Thoracic aorta (tissue), 2 donors: ENCODE results near the gene SNAPC4. TPM values are rescaled to one million over a fixed set of nuclear protein-coding genes. Genes with fewer than 3 reads are reported as not detected.

Experiments
- ATAC-seq: fragments of 150-250 bp; one replicate; pipeline ENCODE4 v1.8.0; 2017; ENCODE audit warnings: low read depth; ENCODE audit not compliant: insufficient number of reproducible peaks, low FRiP score
- DNase-seq: peaks from one replicate; pipeline ENCODE4 v3.0.0-alpha.2; 2020; ENCODE audit warnings: low spot score
- H3K27ac ChIP-seq, 2 donors: fragments of 200-600 bp; sonication (generic); 1 replicate in 1 of 2; 2 replicates in 1 of 2; pipeline ENCODE4 v1.5.1; 2016; ENCODE audit warnings: mild to moderate bottlenecking in 2 of 2, moderate library complexity in 2 of 2
- H3K27me3 ChIP-seq: fragments of 200-600 bp; sonication (generic); replicated peaks from 2 replicates; pipeline ENCODE4 v1.6.0; 2016; ENCODE audit warnings: mild to moderate bottlenecking; ENCODE audit not compliant: insufficient read depth
- H3K36me3 ChIP-seq: fragments of 200-600 bp; sonication (generic); one replicate; pipeline ENCODE4 v1.5.1; 2016
- H3K4me1 ChIP-seq, 2 donors: fragments of 200-600 bp; sonication (generic); 1 replicate in 1 of 2; 2 replicates in 1 of 2; pipeline versions ENCODE4 v1.5.1 to v1.6.0; 2016; ENCODE audit warnings: low read depth in 2 of 2, mild to moderate bottlenecking in 1 of 2; ENCODE audit not compliant: control insufficient read depth in 1 of 2
- H3K4me3 ChIP-seq: fragments of 200-600 bp; sonication (generic); 2 replicates; pipeline ENCODE4 v1.5.1; 2016; ENCODE audit warnings: mild to moderate bottlenecking
- H3K9me3 ChIP-seq: fragments of 200-600 bp; sonication (generic); 2 replicates; pipeline ENCODE4 v1.5.1; 2016
- total RNA-seq, 2 donors: library from RNA; depleted of rRNA; stranded (reverse); fragments of >200 nt; gene quantifications; one replicate each; pipeline versions ENCODE4 v1.1.0 to v1.2.3, GENCODE V29; 2016
- TF ChIP-seq, protein P1 (sequence below): fragments of 200-600 bp; sonication (generic); IDR thresholded peaks from one replicate; pipeline ENCODE4 v1.5.1; 2019; ENCODE audit warnings: antibody characterized with exemption

Gene SNAPC4
- total RNA-seq, 2 donors from 2014 or later, result 8.0 to 8.5 TPM

DNA sequence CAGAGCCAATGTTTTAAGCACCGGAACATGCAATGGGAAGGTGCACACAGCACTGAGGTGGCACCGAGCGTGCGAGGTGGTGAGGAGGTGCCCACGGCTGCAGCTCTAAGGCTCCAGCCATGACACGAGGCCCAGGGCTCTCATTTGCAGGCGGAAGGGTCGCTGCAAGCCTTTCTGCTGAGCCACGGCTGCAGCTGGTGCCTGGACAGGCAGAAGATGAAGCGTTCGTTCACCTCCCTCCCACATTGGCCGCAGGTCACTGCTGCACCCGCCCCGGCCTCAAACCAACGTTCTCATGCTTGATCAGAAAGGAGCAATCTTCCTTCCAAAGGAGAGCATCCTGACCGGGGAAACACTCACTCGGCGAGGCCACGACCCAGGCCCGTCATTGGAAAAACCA, 44.1 kb upstream of the SNAPC4 start:
- Histone ChIP-seq H3K4me1 (peaks cover 0 to 6% of the 10 kb centered on the region in 2 donors), H3K4me3 (no peak overlapping the region), H3K36me3 (peaks cover 61% of the 10 kb centered on the region), H3K27ac (no peak overlapping the region), H3K9me3 (no peaks in the 10 kb centered on the region), H3K27me3 (no peaks in the 10 kb centered on the region)
- TF ChIP-seq, protein P1, sequence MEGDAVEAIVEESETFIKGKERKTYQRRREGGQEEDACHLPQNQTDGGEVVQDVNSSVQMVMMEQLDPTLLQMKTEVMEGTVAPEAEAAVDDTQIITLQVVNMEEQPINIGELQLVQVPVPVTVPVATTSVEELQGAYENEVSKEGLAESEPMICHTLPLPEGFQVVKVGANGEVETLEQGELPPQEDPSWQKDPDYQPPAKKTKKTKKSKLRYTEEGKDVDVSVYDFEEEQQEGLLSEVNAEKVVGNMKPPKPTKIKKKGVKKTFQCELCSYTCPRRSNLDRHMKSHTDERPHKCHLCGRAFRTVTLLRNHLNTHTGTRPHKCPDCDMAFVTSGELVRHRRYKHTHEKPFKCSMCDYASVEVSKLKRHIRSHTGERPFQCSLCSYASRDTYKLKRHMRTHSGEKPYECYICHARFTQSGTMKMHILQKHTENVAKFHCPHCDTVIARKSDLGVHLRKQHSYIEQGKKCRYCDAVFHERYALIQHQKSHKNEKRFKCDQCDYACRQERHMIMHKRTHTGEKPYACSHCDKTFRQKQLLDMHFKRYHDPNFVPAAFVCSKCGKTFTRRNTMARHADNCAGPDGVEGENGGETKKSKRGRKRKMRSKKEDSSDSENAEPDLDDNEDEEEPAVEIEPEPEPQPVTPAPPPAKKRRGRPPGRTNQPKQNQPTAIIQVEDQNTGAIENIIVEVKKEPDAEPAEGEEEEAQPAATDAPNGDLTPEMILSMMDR, result no peak
- DNase-seq (no peak), ATAC-seq (no peak)

DNA sequence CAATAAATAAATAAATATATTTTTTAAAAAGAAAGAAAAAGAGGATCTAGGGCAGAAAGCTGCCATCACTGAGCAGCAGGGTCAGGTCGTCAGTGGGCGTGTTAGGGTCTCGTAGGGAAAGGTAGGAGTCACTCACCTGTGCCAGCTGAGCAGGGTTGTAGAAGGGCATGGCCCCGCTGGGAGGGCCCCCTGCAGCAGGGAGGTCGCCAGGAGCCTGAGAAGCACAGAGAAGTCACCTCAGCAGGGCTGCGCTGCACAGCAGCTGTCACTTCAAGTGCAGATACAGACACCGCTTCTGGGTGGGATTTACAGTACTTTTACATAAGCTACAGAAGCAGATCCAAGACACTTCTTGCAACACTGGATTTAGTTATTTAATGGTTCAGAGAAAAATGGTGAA, 43.7 kb upstream of the SNAPC4 start:
- H3K36me3 ChIP-seq, result peaks cover 57% of the 10 kb centered on the region
- H3K27me3 ChIP-seq, result no peaks in the 10 kb centered on the region

DNA sequence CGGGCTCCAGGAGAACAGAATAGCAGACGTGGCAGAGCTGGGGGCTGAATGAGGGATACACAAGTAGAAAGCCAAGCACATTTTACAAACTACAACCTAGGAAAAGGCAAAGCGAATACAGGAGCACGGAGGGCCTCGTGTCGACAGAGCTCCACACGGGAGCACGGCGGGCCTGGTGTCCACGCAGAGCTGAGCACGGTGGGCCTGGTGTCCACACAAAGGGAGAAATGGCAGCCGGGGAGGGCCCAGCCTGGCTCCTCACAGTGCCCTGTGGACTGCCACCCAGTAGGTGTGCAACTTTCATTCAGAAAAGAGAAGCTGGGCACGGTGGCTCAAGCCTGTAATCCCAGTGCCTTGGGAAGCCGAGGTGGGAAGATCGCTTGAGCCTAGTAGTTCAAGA, 43.1 kb upstream of the SNAPC4 start:
- DNase-seq (no peak), ATAC-seq (no peak)
- TF ChIP-seq, protein P1, result no peak
- Histone ChIP-seq H3K36me3 (peaks cover 53% of the 10 kb centered on the region), H3K27me3 (no peaks in the 10 kb centered on the region), H3K27ac (no peak overlapping the region), H3K9me3 (no peaks in the 10 kb centered on the region), H3K4me3 (no peak overlapping the region), H3K4me1 (peaks cover 8 to 13% of the 10 kb centered on the region in 2 donors)

More for the DNA sequence above, 43.7 kb upstream of the SNAPC4 start:
- H3K4me3 ChIP-seq, result no peak overlapping the region
- ATAC-seq, result no peak
- TF ChIP-seq, protein P1, result no peak
- DNase-seq, result no peak
- H3K4me1 ChIP-seq, result peaks cover 2 to 7% of the 10 kb centered on the region in 2 donors
- H3K27ac ChIP-seq, result no peak overlapping the region
- no peaks in the 10 kb centered on the region for H3K9me3 ChIP-seq

DNA sequence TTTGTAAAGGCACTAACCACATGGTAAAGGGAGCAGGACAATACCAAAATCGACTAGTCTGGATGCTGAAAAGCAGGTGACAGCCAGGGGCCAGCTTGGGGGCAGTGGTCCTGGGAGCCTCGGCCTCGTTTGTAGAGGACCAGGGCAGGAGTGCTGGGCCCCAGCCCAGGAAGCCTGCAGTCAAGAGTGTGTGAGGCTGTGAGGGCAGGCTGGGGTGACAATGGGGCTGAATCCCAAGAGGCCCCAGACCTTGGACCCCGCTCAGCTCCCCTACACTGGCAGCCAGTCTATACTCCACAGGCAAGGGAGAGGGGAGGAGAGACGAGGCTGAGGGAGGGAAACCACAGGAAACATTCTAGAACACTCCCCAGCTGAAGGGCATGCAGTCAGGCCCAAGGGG, 42.3 kb upstream of the SNAPC4 start:
- Histone ChIP-seq H3K4me1 (peaks cover 16 to 21% of the 10 kb centered on the region in 2 donors), H3K27me3 (no peaks in the 10 kb centered on the region), H3K27ac (no peak overlapping the region), H3K9me3 (no peaks in the 10 kb centered on the region), H3K4me3 (no peak overlapping the region), H3K36me3 (peaks cover 44% of the 10 kb centered on the region)
- TF ChIP-seq, protein P1, result no peak
- DNase-seq (no peak), ATAC-seq (no peak)

DNA sequence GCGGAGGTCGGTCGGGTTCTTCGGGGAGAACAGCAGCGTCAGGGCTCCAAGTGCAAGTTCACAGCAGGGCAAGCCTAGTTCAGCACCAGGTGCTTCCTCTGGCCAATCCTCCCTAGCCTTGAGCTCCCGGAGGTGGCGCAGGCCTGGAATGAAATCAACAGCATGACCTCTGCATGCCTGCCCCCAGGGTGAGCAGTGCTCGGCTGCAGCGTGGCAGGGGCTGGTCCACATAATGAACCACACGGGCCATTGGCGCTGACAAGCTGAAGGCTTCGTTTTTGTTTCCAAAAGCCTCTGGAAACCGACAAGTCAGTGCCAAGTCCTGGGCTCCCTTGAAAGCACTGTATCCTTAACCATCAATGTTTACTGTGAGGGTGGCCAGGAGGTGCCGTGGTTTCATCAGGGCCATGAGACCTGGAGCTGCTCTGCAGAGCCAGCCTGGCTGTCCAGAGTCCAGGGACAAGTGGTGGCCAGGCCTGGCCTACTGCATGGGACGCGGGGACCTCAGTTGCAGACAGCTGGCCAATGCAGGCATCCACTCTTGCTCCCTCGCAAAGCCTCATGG, 41.8 kb upstream of the SNAPC4 start:
- Histone ChIP-seq H3K4me3 (no peak overlapping the region), H3K27ac (no peak overlapping the region), H3K27me3 (no peaks in the 10 kb centered on the region), H3K4me1 (peaks cover 19 to 26% of the 10 kb centered on the region in 2 donors), H3K36me3 (peaks cover 39% of the 10 kb centered on the region), H3K9me3 (no peaks in the 10 kb centered on the region)
- DNase-seq (no peak), ATAC-seq (no peak)
- TF ChIP-seq, protein P1, result no peak
